GM12875 (cell line): Measurements from ENCODE around the gene NPM1.

Experiments used
- H3K4me3 ChIP-seq: one replicate; pipeline ENCODE4 v1.5.1; 2011; ENCODE audit warnings: low read depth, low read length, control low read depth
- TF ChIP-seq, protein P1 (sequence below): IDR thresholded peaks from 2 replicates; pipeline ENCODE4 v1.5.1; 2011; ENCODE audit warnings: low read depth, mild to moderate bottlenecking, control low read depth, inconsistent platforms, low read length, moderate library complexity, borderline replicate concordance; ENCODE audit not compliant: insufficient read depth

The NPM1 gene

GRCh38 chr5:171421331-171422262, 33.9 kb downstream of the NPM1 start:
- no peak overlapping the region for H3K4me3 ChIP-seq
- TF ChIP-seq, protein P1, sequence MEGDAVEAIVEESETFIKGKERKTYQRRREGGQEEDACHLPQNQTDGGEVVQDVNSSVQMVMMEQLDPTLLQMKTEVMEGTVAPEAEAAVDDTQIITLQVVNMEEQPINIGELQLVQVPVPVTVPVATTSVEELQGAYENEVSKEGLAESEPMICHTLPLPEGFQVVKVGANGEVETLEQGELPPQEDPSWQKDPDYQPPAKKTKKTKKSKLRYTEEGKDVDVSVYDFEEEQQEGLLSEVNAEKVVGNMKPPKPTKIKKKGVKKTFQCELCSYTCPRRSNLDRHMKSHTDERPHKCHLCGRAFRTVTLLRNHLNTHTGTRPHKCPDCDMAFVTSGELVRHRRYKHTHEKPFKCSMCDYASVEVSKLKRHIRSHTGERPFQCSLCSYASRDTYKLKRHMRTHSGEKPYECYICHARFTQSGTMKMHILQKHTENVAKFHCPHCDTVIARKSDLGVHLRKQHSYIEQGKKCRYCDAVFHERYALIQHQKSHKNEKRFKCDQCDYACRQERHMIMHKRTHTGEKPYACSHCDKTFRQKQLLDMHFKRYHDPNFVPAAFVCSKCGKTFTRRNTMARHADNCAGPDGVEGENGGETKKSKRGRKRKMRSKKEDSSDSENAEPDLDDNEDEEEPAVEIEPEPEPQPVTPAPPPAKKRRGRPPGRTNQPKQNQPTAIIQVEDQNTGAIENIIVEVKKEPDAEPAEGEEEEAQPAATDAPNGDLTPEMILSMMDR = no peak

DNA sequence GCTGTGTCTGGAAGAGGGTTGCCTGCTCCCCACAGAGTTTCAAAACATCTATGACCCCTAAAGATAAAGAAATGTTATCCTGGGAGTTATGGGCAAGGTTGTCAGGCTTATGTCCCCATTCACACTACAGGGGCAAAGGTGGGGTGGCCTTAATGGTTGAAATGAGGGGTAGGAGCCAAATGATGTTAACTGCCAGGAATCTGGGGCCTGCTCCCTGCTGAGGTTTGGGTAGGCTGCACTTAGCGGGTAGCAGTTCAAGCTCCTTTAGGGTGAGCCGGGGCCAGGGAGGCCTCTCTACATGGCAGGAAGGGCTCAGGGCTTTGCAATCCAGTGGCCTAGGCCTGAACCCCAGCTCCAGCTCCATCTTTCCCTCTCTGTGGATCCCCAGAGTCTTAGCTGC, 34.8 kb downstream of the NPM1 start:
- TF ChIP-seq, protein P1 = no peak

DNA sequence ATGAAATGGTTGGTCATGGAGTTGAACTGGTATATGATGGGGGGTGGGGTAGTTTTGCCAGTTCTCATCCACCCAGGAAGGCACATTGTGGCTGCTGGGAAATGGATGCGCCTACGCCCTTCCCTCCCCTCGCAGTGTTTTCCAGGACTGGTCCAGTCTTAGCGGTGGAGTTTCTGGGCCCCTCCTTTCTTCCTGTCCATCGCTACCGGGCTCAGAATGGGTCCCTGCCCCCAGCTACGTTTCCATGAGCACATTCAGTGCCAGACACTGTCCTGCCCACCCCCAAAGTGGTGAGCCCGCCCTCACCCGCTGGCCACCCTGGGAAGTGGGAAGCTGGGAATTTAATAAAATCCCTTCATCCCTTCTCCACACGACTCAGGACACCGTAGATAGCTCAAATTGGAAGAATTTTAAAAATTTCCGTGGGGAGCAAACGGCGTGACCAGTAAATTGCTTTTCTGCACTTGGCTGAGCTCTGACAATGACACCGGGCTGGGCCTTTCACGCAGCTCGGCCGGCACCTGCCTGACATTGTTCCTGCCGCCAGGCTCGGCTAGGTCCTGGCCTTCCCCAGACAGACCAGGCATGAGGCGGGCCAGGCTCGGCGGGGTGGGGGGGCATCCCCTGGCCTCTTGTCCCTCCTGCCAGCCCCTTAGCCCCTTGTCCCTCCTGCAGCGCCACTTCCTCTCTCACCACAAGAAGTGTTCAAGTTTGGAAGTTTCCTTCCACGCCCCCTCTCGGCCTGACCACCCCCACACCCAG, 35.4 kb downstream of the NPM1 start:
- H3K4me3 ChIP-seq = no peak overlapping the region
- TF ChIP-seq, protein P1 = no peak

More for the DNA sequence above, 34.8 kb downstream of the NPM1 start:
- no peak overlapping the region for H3K4me3 ChIP-seq

- TF ChIP-seq, protein P1 = no peak
Observed at GRCh38 chr5:171424726-171425125, 37.1 kb downstream of the NPM1 start.

DNA sequence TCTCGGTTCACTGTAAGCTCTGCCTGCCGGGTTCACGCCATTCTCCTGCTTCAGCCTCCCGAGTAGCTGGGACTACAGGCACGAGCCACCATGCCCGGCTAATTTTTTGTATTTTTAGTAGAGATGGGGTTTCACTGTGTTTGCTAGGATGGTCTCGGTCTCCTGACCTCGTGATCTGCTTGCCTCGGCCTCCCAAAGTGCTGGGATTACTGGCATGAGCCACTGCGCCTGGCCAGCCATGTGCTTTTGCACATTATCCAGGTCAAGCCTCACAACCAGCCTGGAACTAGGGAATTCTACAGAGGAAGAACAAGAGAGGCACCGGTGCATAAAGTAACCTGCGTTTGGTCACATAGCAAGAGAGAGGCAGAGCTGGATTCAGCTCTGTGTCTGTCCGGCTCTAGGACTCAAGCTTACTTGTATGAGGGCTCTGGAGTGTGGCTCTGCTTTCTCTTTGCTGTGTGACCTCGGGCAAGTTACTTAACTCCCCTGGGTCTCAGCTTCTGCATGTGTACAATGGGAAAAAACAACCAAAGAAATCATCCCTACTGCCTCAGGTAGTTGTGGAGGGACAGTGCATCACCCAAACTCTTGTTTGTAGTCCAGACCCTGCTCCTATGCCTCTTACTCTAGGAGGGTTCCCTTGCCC, 38.1 kb downstream of the NPM1 start:
- TF ChIP-seq, protein P1 = no peak
- no peak overlapping the region for H3K4me3 ChIP-seq

More at GRCh38 chr5:171424726-171425125, 37.1 kb downstream of the NPM1 start:
- no peak overlapping the region for H3K4me3 ChIP-seq

- TF ChIP-seq, protein P1 = no peak
Observed at GRCh38 chr5:171426266-171426665, 38.6 kb downstream of the NPM1 start.

More at GRCh38 chr5:171426266-171426665, 38.6 kb downstream of the NPM1 start:
- H3K4me3 ChIP-seq = no peak overlapping the region
